ENCODE results near the gene GAPVD1. TPM values are rescaled to one million over a fixed set of nuclear protein-coding genes. Genes with fewer than 3 reads are reported as not detected.

GAPVD1 gene, protein sequence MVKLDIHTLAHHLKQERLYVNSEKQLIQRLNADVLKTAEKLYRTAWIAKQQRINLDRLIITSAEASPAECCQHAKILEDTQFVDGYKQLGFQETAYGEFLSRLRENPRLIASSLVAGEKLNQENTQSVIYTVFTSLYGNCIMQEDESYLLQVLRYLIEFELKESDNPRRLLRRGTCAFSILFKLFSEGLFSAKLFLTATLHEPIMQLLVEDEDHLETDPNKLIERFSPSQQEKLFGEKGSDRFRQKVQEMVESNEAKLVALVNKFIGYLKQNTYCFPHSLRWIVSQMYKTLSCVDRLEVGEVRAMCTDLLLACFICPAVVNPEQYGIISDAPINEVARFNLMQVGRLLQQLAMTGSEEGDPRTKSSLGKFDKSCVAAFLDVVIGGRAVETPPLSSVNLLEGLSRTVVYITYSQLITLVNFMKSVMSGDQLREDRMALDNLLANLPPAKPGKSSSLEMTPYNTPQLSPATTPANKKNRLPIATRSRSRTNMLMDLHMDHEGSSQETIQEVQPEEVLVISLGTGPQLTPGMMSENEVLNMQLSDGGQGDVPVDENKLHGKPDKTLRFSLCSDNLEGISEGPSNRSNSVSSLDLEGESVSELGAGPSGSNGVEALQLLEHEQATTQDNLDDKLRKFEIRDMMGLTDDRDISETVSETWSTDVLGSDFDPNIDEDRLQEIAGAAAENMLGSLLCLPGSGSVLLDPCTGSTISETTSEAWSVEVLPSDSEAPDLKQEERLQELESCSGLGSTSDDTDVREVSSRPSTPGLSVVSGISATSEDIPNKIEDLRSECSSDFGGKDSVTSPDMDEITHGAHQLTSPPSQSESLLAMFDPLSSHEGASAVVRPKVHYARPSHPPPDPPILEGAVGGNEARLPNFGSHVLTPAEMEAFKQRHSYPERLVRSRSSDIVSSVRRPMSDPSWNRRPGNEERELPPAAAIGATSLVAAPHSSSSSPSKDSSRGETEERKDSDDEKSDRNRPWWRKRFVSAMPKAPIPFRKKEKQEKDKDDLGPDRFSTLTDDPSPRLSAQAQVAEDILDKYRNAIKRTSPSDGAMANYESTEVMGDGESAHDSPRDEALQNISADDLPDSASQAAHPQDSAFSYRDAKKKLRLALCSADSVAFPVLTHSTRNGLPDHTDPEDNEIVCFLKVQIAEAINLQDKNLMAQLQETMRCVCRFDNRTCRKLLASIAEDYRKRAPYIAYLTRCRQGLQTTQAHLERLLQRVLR (N-terminal part only)
- 26.8 and 29.8 TPM in 2 replicates for total RNA-seq (ENCODE audit: low replicate concordance)

DNA sequence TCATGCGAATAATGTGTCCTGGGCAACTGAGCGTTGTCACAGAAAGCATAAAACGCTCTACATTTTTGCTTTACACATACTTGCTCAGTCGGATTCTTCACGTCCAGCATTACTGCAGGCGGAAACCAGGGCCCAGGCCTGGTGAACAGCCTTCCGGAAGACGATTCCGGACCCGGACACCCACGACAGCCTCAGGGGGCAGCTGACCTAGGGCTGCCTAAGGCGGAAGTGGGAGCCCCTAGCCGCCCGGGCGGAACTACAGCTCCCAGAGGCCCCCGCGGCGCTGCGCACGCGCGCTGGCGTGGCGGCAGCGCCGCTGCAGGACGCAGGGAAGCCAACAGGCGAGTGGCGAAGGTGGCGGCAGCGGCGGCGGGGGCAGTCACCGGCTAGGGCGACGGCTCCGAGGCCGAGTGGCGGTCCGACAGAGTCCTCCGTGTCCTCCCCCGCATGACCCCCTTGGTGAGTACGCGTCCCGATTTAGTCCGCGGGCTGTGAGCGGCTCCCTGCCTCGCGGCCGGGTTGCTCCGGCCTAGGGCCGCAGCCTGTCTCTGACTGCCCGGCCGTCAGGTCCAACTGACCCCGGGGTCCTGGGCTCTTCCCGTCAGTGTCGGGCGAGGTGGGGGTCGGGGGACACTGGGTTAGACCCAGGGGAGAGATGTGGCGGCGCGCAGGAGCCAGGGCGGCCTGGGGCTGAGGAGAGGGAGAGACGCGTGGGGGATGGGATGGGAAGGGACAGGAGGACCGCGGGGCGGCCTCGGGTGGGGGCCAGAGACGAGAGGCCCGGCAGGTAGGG is at the start of gene GAPVD1:
TSS of gene GAPVD1 (plus strand) at position 326 of the 793 bp plus-strand sequence. CDS start 37,096 bp downstream, outside the sequence.

DNA sequence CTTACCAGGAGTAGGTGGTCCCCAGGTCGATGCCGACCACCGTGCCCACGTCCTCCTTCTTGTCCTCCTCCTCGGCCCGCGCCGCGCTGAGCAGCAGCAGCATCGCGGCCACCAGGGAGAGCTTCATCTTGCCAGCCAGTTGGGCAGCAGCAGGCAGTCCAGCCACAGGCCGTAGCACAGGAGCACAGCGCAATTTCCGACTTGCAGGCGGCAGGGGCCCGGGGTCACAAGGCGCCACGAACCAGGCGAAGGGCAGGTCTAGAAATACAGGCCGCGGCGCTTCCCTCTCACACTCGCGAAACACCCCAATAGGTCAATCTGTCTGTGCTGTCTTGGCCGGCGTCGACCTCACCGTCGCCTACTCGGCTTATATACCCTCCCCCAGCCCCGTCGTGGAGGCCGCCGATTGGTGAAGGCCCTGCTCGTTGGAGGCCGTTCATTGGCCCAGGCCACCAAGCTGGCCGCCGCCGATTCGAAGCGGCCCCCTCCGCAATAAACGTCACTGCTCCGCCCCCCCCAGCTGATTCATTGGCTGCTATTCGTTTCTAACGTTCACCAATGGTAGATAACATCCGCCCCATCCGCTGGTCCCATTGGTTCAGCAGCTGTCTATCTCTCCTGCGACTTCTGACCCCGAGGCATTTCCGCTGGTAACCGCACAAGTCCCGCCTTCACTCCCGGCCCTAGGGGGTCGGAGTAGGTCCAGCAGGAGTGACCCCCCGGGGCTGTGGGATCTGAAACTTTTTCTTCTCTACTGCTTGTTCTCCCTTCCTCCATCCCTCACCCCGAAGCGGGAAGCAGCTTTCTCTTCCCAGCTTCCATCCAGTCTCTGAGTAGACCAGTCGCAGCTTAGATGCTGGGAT is 20.4 kb upstream of the GAPVD1 start, which contains the start of gene HSPA5:
TSS of gene HSPA5 (minus strand) at position 344 of the 863 bp plus-strand sequence. CDS start at position 127, 217 bp downstream.

Other genes starting within 250 kb of the GAPVD1 start
- 5.0 and 6.4 TPM in 2 replicates for gene SCAI, start 118.3 kb upstream of the GAPVD1 start, total RNA-seq (ENCODE audit: low replicate concordance)
- gene PPP6C, start 72.0 kb upstream of the GAPVD1 start, total RNA-seq (ENCODE audit: low replicate concordance): 5.9 and 9.5 TPM in 2 replicates
- gene RABEPK, start 61.3 kb upstream of the GAPVD1 start, total RNA-seq (ENCODE audit: low replicate concordance): 32.8 and 38.7 TPM in 2 replicates
- 210 and 283 TPM in 2 replicates for gene HSPA5, start 20.5 kb upstream of the GAPVD1 start, total RNA-seq (ENCODE audit: low replicate concordance)